Adrenal gland (tissue), 5 donors: ENCODE data around the gene CIRBP.

Source experiments
- POLR2A ChIP-seq, 2 donors: fragments of 450-650 bp; IDR thresholded peaks; one replicate each; pipeline ENCODE4 v1.6.1; 2017; ENCODE audit warnings: antibody characterized with exemption in 2 of 2, mild to moderate bottlenecking in 2 of 2, moderate library complexity in 1 of 2
- TF ChIP-seq, protein P1 (sequence below), 6 experiments: fragments of 450-650 bp in 4 of 6; fragments of 200-600 bp in 2 of 6; sonication (generic) in 1 of 6; IDR thresholded peaks; 1 replicate in 5 of 6; 2 replicates in 1 of 6; pipeline versions ENCODE4 v1.5.1 to v1.8.0; 2016 to 2021; ENCODE audit warnings: antibody characterized with exemption in 6 of 6, mild to moderate bottlenecking in 2 of 6, moderate library complexity in 1 of 6
- donor health status: DM: no; HTN: no; CAD: no.

DNA sequence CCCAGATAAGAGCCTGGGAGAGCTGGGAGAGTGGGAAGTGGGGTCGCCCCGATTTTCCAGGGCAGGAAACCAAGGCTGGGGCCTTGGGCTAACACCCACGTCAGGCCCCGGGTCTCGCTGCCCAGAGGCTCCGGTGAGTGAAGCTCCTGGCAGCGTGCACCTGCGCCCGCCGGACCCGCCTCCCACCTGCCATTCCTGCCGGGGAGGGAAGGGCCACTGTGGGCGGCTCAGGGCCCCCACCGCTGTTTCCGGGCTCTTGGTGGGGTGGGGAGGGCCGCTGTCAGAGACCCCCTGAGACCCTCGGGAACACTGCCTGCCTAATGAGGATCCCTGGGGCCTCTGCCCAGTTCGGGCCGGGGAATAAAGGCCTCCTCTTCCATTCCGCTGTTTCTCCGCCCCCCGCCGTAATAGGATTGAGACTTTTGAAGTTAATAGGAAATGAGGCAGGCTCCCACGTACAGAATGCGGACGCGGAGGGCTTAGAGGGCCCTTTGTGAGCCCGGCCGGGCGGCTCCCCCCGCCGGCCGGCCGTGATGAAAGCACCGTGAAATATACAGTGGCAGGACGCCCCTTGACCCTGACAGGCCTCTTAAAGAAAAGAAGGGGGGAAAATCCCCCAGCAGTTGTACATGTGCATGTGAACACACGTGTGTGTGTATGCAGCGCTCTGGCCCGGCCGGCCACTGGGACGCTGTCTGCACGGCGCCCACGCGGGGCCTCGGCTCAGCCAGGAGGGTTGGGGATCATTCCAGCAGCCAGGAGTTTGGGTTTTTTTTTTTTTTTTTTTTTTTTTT lies 49.7 kb downstream of the CIRBP start:
- TF ChIP-seq, protein P1, sequence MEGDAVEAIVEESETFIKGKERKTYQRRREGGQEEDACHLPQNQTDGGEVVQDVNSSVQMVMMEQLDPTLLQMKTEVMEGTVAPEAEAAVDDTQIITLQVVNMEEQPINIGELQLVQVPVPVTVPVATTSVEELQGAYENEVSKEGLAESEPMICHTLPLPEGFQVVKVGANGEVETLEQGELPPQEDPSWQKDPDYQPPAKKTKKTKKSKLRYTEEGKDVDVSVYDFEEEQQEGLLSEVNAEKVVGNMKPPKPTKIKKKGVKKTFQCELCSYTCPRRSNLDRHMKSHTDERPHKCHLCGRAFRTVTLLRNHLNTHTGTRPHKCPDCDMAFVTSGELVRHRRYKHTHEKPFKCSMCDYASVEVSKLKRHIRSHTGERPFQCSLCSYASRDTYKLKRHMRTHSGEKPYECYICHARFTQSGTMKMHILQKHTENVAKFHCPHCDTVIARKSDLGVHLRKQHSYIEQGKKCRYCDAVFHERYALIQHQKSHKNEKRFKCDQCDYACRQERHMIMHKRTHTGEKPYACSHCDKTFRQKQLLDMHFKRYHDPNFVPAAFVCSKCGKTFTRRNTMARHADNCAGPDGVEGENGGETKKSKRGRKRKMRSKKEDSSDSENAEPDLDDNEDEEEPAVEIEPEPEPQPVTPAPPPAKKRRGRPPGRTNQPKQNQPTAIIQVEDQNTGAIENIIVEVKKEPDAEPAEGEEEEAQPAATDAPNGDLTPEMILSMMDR (IDR thresholded peaks at IDR 0.05) = no peak
- no peak for TF ChIP-seq POLR2A (IDR thresholded peaks at IDR 0.05)
